ENCODE data around the gene GNG7.
"Not testable (repeated sequence)": the region's sequence is repeated elsewhere in the genome, so short reads cannot be mapped to it uniquely, and the experiment has no call there.

- TF ChIP-seq CTCF (conservative IDR thresholded peaks at IDR 0.05; ENCODE audit: low read depth, low read length); EZH2phosphoT487 (IDR thresholded peaks at IDR 0.05; ENCODE audit: borderline replicate concordance, low read length): not testable (repeated sequence)
Observed at GRCh38 chr19:2678948-2679347, 23.5 kb downstream of the GNG7 start.
